ENCODE measurements around the gene SRP9.
A peak's percentile ranks its signal among the peaks of the same experiment; 100 is the strongest.

The SRP9 gene

DNA sequence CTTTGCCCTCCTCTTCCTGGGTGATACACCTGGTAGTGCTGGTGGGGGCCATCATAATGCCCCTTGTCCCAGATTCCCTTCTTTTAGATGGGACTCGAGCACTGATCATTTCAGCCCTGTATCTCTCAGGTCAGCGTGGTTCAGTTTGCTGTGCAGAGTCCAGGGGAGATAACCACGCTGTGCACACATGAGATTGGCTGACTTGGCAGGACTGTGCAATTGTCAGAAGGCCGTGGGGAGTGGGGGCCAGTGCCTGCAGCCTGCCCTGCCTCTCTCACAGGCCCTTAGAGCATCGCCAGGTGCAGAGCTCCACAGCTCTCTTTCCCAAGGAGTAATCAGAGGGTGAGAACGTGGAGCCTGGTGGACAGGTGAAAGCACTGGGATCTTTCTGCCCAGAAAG lies 47.5 kb downstream of the SRP9 start:
- H3K36me3 ChIP-seq: peaks cover 0 to 18% (median 16%) of the 10 kb centered on the region in 3 donors
- H3K9me3 ChIP-seq: no peaks in the 10 kb centered on the region
- H3K4me1 ChIP-seq: peaks cover 0 to 14% (median 7%) of the 10 kb centered on the region in 4 donors
- peak in 1 of 2 donors; percentile 34 for DNase-seq
- intact Hi-C loops (cut with DNase I; ENCODE audit: low total_unique reads): no loop called here
- no peaks in the 10 kb centered on the region for H3K27me3 ChIP-seq
- H3K4me3 ChIP-seq: no peak overlapping the region
- H3K27ac ChIP-seq: no peak overlapping the region
- TF ChIP-seq, protein P1, sequence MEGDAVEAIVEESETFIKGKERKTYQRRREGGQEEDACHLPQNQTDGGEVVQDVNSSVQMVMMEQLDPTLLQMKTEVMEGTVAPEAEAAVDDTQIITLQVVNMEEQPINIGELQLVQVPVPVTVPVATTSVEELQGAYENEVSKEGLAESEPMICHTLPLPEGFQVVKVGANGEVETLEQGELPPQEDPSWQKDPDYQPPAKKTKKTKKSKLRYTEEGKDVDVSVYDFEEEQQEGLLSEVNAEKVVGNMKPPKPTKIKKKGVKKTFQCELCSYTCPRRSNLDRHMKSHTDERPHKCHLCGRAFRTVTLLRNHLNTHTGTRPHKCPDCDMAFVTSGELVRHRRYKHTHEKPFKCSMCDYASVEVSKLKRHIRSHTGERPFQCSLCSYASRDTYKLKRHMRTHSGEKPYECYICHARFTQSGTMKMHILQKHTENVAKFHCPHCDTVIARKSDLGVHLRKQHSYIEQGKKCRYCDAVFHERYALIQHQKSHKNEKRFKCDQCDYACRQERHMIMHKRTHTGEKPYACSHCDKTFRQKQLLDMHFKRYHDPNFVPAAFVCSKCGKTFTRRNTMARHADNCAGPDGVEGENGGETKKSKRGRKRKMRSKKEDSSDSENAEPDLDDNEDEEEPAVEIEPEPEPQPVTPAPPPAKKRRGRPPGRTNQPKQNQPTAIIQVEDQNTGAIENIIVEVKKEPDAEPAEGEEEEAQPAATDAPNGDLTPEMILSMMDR (IDR thresholded peaks at IDR 0.05): no peak

DNA sequence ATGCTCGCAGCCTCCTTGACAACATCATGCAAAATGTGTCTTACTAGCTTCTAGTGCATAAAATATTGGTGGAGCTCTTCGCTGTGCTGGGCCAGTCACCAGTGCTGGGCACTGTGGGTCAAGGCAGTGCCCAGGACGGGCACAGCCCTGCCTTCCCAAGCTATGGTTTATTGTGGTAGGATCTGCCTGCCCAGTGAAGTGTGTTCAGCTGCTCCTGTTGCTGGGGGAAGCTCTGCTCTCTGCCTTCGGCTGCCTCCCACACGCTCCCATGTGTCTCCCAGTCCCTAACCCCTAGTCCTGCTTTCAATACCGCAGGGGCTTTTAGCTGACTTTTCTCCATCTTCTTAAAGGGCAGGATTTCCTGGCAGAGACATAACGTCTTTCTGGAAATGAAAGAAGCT lies 48.0 kb downstream of the SRP9 start:
- Histone ChIP-seq H3K4me3 (no peak overlapping the region), H3K27ac (no peak overlapping the region)

DNA sequence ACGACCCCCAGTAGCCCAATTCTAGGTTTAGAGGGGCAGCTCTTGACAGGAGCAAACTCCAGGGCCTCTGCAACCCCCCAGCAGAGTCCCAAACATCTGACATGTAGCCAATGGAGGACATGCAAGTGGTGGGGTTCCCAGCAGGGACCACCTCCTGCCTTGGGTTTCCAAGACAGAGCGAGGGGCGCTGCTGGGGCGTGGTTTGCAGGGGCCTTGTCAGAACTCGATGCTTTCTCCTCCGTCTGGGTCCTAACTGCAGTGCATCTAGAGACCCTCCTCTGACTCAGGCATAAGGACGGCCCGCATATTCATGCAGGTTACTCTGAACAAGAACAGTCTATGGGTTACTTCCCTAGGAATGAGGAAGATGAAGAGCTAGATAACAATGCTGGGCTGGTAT lies 49.5 kb downstream of the SRP9 start:
- Histone ChIP-seq H3K36me3 (peaks cover 7 to 38% (median 23%) of the 10 kb centered on the region in 3 donors), H3K4me1 (peaks cover 0 to 11% (median 3%) of the 10 kb centered on the region in 4 donors), H3K27me3 (no peaks in the 10 kb centered on the region), H3K9me3 (no peaks in the 10 kb centered on the region), H3K27ac (no peak overlapping the region), H3K4me3 (no peak overlapping the region)
- TF ChIP-seq, protein P1 (IDR thresholded peaks at IDR 0.05): no peak
- intact Hi-C loops (cut with DNase I; ENCODE audit: low total_unique reads): no loop called here
- DNase-seq: peak in 1 of 2 donors; percentile 51

More for the DNA sequence above, 48.0 kb downstream of the SRP9 start:
- TF ChIP-seq, protein P1 (IDR thresholded peaks at IDR 0.05): no peak
- no peaks in the 10 kb centered on the region for H3K9me3 ChIP-seq
- no peaks in the 10 kb centered on the region for H3K27me3 ChIP-seq
- peak in 1 of 2 donors; percentile 39 for DNase-seq
- H3K36me3 ChIP-seq: peaks cover 0 to 23% (median 16%) of the 10 kb centered on the region in 3 donors
- intact Hi-C loops (cut with DNase I; ENCODE audit: low total_unique reads): no loop called here
- peaks cover 0 to 14% (median 4%) of the 10 kb centered on the region in 4 donors for H3K4me1 ChIP-seq

DNA sequence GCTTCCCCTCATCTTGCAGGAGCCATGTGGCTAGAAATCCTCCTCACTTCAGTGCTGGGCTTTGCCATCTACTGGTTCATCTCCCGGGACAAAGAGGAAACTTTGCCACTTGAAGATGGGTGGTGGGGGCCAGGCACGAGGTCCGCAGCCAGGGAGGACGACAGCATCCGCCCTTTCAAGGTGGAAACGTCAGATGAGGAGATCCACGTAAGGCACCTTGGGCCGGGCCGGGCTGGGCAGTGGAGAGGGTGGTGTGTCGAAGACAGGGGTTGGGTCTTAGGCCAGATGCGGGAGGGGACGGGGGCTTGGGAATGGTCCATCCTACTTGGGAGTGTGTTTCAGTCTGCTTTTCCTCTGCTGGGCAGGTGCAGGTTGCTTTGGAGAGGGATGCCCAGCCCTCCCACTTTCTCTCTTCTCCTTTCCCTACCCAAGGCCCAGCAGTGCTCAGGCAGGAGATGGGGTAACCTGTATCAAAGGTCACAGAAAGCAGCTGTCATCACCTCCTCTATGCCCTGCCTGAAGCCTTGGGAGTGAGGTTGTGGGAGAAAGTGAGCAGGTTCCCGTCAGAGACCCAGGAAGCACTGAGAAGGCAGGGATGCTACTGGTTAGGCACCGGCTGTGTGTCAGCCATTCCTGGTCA lies 51.2 kb downstream of the SRP9 start:
- H3K4me1 ChIP-seq: peaks cover 0 to 11% (median 3%) of the 10 kb centered on the region in 4 donors
- H3K27ac ChIP-seq: no peak overlapping the region
- intact Hi-C loops (cut with DNase I; ENCODE audit: low total_unique reads): no loop called here
- H3K27me3 ChIP-seq: no peaks in the 10 kb centered on the region
- no peaks in the 10 kb centered on the region for H3K9me3 ChIP-seq
- H3K36me3 ChIP-seq: peaks cover 10 to 42% (median 23%) of the 10 kb centered on the region in 3 donors
- TF ChIP-seq, protein P1 (IDR thresholded peaks at IDR 0.05): no peak
- DNase-seq: no peak
- no peak overlapping the region for H3K4me3 ChIP-seq

DNA sequence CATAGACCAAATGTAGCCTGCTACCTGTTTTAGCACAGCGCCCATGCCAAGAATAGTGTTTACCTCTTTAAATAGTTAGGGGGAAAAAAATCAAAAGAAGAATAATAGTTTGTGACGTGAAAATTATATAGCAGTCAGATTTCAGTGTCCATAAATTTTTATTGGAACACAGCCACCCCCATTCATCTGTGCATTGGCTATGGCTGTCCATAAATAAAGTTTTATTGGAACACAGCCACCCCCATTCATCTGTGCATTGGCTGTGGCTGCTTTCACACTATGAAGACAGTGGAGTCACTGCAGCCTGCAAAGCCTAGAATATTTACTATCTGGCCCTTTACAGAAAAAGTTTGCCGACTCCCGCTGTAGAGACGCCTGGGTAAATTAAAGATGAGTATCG lies 53.2 kb downstream of the SRP9 start:
- Histone ChIP-seq H3K36me3 (peaks cover 10 to 42% (median 23%) of the 10 kb centered on the region in 3 donors), H3K27me3 (no peaks in the 10 kb centered on the region), H3K4me3 (no peak overlapping the region), H3K27ac (no peak overlapping the region), H3K9me3 (no peaks in the 10 kb centered on the region), H3K4me1 (peaks cover 0 to 21% (median 15%) of the 10 kb centered on the region in 4 donors)
- intact Hi-C loops (cut with DNase I; ENCODE audit: low total_unique reads): no loop called here
- TF ChIP-seq, protein P1 (IDR thresholded peaks at IDR 0.05): no peak
- no peak for DNase-seq
